ENCODE measurements around the gene APOA5.
"Not testable (repeated sequence)": the region's sequence is repeated elsewhere in the genome, so short reads cannot be mapped to it uniquely, and the experiment has no call there.

APOA5 gene

DNA sequence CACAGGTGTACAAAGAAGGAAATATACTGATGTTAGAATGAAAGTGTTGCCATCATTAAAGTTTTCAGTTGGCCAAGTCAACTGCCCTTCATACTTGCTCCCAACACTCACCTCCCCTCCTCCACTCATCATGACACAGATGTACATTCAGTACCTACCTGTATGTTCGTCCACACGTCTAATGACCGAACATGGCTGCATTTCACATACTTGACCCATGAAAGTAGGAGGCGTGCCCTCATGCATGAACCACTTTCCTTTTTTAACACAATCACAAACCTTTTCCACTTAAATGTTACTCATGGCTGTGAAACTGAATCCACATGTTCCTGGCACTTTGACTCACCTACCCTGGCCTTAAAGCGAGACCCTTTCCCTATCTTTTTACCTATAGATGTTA lies 15.7 kb downstream of the APOA5 start:
- no peak for DNase-seq (ENCODE audit: low read depth in 1 of 2, low spot score in 1 of 2)

DNA sequence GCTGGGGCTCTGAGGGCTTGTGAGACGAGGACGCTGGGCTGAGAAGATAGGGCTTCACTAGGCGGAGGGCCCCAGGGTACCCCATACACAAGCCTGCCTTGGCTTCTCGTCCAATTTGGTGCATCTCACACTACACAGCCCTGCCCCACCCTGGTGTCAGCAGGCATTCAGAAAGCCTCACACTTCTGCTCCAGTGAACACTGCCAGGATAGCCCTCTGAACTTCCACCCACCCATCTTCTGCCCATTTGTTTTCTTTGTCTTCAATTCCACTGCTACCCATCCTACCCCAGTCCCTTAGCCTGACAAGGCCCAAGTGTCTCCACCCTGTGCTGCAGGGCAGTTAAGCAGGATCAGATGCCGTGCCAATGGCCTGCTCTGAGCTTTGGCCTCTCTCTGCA lies 17.0 kb downstream of the APOA5 start:
- no peak for DNase-seq (ENCODE audit: low read depth in 1 of 2, low spot score in 1 of 2)

DNA sequence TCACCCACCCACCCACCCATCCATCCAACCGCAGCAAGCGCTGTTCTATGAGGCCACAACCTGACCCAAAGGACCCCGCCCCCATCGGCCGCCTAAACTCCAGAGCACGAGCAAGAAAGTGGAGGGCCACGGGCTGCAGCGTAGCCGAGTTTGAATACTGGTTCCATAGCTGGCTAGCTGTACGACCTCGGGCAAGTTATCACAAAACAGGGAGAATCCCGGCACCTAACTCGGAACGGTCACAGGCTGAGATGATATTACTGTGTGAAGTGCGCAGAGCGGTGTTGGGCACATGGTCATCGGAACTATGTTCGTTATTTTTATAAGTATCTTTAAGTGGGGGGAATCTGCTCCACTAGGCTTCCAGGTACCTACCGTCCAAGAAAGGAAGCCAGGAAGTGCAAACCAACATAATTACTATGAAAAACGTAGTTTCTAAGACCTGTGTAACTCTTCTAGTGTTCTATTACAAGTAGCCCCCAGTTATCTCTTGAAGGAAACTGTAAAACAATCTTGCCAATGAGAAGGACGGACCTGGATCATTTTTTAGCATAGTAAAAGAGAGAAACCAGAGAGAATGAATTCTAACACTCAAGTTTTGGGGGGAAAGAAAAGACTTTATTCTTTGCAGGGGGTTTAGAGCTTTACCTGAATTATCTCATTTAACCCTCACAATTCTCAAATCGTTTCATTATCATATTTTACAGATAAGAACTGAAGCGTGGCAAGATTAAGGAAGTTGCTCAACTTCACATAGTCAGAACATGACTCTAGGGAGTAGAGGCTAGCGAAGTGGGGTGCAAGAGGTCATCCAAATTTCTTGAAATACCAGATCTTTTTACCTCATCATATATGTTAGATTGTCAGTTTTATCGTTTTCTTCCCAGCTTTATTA lies 18.2 kb downstream of the APOA5 start:
- no peak for DNase-seq (ENCODE audit: low read depth in 1 of 2, low spot score in 1 of 2)

DNA sequence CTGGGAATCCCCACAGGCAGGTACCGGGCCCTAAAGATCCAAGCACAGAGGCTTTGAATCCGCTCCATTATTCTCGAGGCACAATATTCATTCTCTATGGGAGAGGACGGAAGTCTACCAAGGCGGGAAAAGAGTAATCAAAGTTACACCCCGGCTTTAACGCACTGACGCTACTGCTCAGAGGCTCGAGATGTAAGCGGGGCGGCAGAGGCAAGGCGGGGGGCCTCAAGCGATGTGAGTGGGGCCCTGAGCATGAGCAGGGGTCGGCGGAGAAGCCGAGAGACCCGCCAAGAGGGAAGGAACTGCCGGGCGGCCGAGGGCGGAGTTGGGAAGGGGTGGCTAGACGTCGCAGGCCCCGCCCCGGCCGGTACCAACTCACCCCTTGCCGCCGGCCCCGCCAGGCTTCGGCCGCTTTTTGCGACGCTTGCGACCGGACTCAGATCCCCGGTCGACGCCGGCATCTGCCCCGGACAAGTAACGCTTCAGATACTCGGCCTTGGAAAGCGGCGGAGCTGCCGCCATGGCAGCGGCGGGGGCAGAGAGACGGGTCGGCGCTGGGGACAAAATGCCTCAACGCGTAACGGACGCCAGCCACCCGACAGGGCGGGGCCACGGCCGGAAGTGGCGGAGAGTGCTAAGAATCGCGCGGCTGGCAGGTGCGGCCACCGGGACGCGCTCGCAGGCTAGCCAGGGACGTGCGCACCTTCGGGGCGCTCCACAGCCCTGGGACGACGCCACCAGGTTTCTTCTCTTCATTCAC lies 19.1 kb downstream of the APOA5 start, which contains the start of gene BUD13:
Gene BUD13, minus strand, starts transcription at position 545 of the 760 bp plus-strand sequence. Its CDS starts 23 bp downstream, at position 522.
- peak; percentile 91 to 95 for DNase-seq (ENCODE audit: low read depth in 1 of 2, low spot score in 1 of 2)

DNA sequence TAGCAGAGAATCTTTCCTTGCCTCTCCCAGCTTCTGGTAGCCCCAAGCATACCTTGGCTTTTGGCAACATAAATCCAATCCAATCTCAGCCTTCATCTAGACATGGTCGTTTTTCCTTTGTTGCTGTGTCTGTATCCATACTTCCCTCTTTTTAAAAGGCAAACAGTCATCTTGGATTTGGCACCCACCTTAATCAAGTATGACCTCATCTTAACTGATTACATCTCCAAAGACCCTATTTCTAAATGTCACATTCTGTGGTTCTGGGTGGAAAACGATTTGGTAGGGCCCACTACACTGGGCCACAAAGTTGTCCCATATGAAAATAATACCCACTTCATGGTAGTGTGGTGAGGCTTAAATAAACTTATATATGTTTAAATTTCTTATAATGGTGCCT lies 19.7 kb downstream of the APOA5 start:
- DNase-seq (ENCODE audit: low read depth in 1 of 2, low spot score in 1 of 2) = no peak

DNA sequence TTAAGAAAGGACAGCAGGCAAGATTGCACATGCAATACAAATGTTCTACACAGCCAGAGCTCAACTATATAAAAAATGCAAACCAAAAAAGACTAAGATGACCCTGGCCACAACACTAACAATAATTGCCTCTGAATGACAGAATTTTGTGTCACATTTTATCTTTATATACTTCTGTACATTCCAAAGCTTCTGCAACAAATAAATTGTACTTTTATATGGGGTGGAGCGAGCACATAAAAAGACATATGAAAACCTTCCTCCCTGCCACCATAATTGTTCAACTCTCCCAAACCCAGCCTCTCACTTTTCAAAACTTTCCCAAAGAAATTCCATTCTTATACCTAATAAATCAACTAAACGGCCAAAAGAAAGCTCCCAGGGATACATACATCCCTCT lies 29.5 kb downstream of the APOA5 start:
- DNase-seq (ENCODE audit: low read depth in 1 of 2, low spot score in 1 of 2) = no peak

DNA sequence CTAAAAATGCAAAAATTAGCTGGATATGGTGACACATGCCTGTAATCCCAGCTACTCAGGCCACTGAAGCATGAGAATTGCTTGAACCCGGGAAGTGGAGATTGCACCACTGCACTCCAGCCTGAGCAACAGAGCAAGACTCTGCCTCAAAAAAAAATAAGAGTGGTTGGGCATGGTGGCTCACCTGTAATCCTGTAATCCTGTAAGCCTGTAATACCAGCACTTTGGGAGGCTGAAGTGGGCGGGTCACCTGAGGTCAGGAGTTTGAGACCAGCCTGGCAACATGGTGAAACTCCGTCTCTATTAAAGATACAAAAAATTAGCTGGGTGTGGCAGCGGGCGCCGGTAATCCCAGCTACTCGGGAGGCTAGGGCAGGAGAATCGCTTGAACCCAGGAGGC lies 35.6 kb downstream of the APOA5 start:
- DNase-seq (ENCODE audit: low read depth in 1 of 2, low spot score in 1 of 2) = not testable (repeated sequence)

DNA sequence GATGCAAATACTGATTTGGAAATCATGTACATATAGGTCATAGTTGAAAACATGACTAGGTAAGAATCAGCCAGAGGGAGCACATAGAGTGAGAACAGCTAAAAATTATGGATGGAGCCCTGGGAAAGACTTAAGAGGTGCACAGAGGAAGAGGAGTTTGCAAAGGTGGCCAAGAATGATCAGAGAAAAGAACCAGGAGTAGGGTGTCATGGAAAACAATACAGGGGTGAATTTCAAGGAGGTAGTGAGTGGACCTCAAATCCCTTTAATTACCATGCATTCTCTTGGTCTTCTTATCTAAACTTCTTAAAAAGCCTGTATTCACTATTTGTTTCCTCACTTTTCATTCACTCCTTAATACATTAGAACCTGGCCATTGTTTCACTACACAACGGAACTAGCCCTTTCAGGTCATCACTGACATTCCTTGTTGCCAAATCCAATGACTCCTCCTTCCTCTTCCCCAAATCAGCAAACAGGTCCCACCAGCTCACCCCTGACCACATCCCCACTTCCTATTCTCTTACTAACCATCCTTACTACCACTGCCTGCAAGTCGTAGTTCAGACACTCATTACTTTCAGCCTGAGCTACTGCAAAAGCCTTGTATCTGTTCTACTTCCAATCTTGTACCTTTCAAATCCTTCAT lies 41.5 kb downstream of the APOA5 start:
- no peak for DNase-seq (ENCODE audit: low read depth in 1 of 2, low spot score in 1 of 2)

DNA sequence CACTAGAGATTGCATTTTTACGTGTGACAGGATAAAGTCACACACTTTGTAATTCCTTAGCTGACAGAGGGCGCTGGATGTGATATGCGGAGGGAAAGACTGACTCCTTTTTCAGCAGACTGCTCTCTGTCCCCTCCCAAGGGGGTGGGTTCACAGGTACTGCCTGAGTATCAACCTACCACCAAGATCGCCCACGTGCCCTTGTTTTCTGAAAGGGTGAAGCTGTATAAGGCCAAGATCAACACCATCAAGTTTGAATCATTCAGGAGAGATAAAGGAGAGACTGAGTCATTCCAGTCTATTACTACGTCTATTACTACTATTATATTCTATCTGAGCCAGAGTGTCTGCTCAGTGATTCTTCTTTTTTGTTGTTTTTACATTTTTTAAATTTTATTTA lies 49.6 kb downstream of the APOA5 start:
- DNase-seq (ENCODE audit: low read depth in 1 of 2, low spot score in 1 of 2) = no peak

DNA sequence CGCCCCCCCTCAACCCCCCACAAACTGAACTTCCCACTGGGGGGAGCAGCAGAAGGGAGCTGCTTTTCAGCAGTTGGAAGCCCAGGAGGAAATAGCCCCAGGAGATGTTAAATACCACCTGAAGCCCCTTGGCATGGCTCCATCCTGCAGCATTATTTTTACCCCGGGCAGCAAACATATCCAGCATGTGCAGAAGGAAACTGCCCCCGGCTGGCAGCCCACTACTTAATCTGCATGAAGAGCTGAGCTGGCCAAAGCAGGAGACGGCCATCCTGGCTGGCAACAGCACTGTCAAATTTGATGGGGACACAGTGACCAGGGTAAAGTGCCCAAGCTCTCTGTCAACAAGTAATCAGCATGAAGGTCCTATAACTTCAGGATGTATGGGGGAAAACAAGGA lies 50.9 kb downstream of the APOA5 start:
- DNase-seq (ENCODE audit: low read depth in 1 of 2, low spot score in 1 of 2) = no peak
